GM18526 (cell line): Measurements from ENCODE around the gene PCDH19.

Source experiments
- POLR2A ChIP-seq: IDR thresholded peaks from 3 replicates; pipeline ENCODE4 v1.6.1; 2011; ENCODE audit not compliant: insufficient read length; ENCODE audit errors: extremely low read depth

The PCDH19 gene

DNA sequence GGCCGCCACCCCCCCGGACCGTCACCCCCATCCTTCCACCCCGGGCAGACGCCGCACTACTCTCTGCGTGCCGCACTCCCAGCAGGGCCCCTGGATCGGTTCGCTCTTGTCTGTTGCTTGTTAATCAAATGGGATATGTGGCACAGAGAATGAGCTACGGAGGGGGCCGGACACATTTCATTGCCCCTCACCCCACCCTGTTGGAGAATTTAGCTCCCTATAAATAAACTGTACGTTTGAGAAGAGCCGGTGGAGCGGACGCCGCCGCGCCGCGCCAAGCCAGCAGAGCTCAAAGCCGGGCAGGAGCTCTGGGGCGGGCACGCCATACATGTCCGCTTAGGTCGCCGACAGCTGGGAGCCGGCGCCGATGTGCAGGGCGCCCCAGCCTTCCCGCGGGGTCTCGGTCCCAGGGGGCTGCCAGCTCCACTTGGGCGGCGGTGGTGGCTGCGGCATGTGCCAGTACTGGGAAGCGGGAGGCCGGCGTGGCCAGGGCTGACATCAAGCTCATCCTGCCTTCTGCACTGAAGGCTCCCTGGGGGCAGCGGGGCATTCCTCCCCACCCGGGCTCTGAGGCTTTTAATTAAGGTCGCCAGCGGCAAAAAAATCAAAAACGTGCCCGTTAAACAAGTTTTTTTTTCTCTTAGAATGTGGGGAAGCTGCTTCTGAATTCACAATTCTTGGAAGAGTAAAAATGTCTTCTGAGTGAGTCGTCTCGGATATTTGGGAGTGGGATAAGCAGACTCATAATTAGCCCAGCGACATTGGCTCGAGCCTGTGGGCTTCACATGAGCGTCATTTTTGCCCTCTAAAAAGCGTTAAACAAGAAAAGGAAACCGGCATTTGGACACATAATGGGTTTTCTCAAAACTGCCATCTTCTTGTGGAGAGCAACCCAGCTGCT is 1.1 kb upstream of the PCDH19 start:
- no peak for TF ChIP-seq POLR2A

DNA sequence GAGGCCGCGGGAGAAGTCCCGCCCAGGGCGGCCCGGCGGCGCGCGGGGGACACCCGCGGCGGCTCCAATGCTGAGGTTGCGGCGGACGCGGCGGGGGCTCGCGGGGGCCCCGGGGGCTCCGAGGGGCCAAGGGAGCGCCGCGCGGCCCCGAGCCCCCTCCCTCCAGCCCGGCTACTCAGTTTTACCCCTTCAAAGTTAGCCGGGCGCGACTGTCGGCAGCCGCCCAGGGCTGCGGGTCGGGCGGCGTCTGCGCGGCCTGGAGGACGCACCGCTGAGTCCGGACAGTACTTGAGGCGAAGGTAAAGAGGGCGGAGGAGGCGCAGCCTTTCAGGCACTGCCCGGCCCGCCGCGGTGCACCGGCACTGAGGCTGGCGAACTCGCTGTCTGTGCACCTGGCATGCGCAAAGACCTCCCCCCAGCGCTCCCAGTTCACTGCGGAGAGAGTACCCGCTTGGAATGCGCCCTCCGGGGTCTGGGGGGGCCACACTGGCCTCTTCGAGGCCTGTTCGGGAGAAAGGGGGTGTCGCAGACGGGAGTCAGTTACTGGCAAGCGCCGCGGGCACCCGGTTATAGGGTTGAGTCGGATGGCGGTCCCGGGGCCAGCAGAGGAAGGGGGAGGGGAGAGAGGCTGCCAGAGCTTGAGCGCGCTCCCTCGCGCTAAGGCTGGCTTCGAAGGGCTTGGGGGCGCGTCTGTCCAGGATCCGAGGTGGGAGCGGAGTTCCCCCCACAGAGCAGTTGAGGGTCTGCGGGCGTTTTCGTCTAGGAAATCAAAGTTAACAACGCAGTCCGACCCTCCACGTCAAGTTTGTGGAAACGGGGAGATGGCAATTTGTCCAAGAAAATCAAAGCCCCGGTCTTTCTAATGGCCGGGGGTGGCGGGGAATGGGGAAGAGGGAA is 1.1 kb downstream of the PCDH19 start:
- no peak for TF ChIP-seq POLR2A

DNA sequence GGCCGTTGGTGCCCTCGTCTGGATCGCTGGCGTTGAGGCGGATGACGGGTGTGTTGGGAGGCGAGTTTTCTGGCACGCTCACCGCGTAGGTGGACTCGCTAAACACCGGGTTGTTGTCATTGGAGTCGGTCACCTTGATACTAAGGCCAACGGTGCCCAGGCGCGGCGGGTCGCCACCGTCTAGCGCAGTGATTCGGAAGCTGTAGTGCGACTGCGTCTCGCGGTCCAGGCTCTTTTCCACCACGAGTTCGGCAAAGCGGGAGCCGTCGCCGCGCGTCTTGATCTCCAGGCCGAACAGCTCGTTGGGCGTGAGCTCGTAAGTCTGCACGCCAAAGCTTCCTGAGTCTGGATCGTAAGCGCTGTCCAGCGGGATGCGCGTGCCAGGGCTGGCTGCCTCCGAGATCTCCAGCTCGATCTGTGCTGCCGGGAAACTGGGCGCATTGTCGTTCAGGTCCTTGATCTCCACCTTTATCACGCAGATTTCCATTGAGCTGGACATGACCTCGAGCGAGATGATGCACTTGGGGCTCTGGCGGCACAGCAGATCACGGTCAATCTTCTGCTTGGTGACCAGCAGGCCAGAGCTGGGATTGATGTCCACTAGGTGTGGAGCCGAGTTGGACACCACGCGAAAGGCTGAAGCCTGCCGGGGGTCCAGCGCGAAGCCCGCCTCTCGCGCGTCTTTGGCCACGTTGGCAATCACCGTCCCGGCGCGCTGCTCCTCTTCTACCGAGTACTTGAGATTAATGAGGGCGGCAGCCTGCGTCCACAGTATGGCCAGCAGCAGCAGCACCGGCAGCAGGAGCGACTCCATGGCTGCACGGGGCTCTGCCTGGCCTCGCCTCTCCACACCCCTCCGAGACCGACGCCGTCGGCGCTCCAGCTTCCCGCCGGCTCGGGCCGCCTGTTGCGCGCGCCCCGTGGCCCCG is 2.0 kb downstream of the PCDH19 start:
- TF ChIP-seq POLR2A = no peak

DNA sequence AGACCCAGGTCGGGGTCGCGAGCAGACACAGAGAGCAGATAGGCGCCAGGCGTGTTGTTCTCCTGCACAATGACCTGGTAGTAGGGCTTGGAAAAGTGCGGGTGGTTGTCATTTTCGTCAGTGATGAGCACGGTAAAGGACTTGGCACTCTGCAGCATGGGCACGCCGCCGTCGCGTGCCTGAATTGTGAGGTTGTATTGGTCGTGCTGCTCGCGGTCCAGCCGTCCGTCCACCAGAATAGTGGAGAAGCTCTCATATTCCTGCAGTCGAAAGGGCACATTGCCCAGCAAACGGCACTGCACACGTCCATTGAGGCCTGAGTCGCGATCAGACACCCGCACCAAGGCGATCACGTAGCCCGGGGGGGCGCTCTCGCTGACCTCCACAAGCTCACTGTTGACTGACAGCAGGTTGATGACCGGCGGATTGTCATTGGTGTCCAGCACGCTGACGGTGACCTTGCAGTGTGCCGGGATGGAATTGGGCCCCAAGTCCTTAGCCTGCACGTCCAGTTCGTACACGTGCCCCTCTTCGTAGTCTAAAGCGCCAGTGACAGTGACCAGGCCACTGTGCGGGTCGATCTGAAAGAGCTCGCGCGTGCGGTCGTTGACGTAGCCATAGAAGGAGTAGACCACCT is 2.8 kb downstream of the PCDH19 start:
- TF ChIP-seq POLR2A = no peak

DNA sequence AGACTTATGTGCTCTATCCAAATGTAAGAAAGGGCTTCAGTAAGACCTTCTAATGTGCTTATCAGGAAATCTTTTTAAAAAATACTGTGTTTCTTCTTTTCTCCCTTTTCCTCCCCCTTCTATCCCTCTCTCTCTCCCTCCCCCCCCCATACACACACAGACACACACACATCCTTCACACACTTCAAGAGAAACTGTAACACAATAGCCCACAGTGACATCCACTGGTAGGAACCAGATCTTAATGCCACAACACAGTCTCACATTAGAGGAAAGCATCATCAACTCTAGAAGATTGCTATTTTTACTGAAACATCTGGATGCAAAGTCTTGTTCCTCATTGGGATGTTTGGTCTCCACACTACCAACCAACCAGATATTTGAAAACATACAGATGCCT is 4.6 kb downstream of the PCDH19 start:
- TF ChIP-seq POLR2A = no peak

DNA sequence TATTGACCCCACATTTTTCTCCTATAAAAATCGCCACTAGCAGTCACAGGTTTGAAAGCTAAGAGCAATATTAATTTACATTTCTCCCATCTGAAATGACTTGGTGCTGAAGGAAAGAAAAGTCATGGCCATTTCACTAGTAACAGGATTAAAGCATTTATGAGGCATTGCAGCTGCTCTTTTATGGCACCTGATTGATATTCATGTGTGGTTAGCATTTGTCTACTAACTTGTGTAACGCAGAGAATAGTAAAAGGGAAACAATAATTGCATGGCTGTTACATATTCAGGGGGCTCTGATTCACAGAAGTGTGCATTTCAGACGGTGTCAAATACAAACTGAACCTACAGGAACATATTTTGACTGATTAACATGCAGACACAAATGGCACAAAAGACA is 5.2 kb downstream of the PCDH19 start:
- no peak for TF ChIP-seq POLR2A

DNA sequence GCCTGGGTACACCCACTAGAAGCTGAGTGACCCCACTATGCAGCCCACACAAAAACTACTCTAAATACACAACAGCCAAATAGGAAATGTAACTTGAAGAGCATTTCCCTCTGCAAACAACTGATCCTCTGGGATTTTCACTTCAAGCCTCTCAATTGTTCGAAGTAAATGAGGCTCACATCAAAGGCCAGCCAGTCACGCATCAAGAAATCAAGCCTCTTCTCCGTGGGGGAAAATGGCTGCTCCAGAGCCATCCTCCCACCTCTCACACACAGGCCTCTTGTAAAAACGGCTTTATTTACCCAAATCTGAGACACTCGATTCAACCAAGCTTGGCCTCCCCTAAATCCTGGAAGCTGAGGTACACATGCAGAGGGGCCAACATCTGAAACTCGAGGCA is 14.3 kb downstream of the PCDH19 start:
- no peak for TF ChIP-seq POLR2A

DNA sequence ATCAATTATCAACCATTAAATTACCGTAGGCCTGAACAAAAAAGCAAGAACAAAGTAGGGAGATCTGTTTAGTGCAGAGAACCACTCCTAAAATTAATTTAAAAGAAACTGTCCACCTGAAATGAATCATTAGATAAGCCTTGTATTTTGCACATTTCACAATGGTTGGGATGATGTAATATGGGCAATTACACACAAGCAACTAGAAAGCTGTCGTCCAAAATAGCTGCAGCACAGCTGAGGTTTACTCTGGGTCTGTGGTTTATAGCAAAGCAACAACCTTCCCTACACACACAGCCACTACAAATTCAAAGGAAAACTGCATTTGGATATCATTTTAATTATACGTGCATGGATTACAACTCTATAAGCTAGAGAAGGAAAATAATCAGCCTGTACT is 28.5 kb downstream of the PCDH19 start:
- TF ChIP-seq POLR2A = no peak

DNA sequence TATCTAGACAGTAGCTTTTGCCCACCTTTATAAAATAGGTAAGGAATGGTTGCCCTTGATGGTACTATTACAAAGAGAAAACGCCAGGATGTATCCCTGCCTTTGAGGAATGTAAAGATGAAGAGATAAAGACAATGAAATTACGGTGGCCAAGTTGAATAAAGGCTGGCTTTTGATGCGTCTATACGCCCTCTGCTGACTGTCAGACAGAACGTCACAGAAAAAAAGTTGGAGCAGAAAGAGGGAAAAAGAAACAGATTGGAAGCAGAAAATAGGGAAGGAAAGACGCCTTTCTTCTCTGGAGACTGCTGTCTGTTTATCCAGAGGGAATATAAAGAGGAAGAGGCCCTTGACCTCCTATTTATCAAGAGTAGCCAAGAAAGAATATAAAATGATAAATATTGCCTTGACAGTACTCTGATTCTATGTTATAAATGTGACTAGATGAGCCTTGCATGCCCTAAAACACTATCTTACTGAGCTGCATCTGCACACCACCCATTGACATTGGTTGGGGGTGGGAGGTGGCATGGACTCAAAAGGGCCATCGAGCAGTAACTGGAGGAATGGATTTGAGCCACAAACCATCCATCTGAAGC is 30.6 kb downstream of the PCDH19 start:
- TF ChIP-seq POLR2A = no peak

DNA sequence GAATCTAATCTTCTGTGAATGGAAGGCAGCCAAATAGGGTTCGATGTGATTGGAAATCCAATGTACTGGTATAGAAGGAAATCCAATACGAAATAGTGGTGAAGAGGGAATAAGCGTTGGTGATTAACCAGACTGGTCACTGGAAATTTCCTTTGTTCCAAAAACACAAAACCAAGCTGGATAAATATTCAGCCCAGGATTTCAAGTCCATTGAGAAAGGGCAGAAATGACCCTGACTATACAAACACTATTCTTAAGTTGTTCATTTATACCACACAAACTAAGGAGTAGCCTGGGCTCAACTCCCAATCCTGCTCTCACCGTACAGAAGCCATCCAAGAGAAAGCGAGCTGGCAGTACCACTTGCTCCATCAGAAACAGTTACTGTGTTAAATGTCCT is 32.2 kb downstream of the PCDH19 start:
- no peak for TF ChIP-seq POLR2A

DNA sequence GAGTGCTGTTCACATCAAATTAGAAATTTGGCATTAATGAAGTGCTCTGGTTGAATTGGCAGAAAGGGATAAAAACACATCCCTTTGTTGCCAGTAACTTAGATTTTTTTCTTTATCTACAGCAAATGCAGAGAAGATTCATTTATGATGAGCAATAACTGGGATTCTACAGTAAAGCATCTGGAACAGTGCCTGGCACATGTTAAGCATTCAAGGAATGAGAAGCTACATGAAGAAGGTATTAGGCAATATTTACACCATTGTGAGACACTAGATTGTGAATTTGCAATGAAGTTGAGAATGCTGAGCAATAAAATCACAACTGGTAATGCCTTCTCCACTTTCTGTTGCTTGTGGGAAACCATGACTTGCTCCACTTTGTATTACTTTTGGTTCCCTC is 33.5 kb downstream of the PCDH19 start:
- no peak for TF ChIP-seq POLR2A

DNA sequence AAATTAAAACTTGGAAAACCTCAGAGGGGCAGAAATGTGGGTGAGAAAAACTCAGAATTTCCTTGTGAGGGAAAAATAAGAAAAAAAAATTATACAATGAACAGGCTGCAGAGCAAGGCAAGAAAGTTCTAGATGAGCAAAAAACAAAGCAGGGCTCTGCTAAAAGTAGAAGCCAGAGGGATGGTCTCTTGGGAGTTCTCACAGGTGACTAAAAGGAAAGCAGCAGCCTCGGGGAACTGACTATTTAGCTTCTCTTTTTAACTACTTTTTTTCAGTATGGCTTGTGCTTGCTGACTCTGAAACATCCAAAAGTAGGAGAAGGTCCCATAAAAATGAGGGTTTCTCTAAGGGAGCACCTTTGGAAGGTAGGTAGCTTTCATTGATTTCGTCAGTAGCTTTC is 36.4 kb downstream of the PCDH19 start:
- no peak for TF ChIP-seq POLR2A

DNA sequence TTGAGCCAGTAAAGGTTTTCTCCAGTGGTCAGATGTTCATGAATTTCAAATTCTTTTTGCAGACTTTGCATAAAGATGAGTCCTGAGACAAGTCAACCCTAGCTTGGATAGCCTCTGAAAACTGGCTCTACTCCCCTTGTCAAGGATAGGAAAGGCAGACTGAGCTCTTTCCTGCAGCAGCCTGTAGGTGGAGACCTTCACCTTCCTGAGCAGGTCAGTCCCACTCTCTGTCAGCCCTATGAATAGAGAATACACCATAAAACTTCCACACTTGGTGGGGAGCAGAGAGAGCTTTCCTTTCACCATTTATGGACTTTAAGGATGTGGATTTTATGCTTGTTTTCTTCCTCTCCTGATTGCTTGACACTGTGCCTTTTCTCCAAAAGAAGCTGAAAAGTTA is 41.9 kb downstream of the PCDH19 start:
- TF ChIP-seq POLR2A = no peak

DNA sequence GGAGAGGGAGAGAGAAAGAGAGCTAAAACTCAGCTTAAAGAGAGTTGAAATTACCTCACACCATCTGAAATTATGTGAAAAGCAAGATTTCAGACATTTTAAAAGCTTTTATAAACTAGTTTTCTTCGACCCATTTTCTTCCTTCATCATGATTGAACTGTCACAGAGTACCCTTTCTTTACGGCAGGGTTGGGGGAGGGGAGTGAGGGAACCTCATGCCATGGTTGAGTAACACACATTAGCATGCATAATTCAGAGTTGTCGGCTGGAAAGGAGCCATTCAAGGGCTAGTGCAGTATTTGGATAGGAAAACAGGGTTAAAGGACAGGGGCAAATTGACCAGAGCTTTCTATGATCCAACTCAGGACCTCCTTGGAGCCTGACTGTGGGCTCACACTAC is 46.2 kb downstream of the PCDH19 start:
- no peak for TF ChIP-seq POLR2A

DNA sequence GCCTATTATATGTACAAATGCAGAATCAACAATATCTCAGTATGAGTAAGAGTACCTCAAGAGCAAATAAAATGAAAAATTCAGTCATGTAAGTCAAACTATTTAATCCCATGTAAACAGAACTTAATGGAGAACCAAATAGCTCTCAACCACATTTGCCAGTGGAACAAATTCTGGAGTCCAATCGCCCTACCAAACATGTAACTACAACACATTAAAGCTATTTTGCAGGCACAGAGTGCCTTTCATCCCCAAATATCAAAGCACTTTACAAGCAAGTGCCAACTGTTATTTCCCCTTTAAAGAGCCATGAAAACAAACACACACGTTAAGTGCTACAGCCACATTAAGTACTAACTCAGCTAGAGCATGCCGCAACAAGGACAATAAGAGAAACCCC is 51.3 kb downstream of the PCDH19 start:
- no peak for TF ChIP-seq POLR2A
